HTR-8/SVneo (cell line): ENCODE results near the gene HIGD1A.

Source experiments
- DNase-seq: peaks from one replicate; pipeline ENCODE4 v3.0.0; 2011; ENCODE audit warnings: low spot score, mixed read lengths; ENCODE audit not compliant: insufficient read length
- FAIRE-seq: peaks from 2 replicates; lab custom pipeline; 2011; peaks lifted over from hg19 to GRCh38; lab: Jason Lieb, UNC

The HIGD1A gene

GRCh38 chr3:42802876-42803413 lies 1.3 kb downstream of the HIGD1A start:
- FAIRE-seq = no peak
- no peak for DNase-seq

GRCh38 chr3:42801784-42802183 lies 2.5 kb downstream of the HIGD1A start:
- DNase-seq = no peak
- FAIRE-seq = no peak

GRCh38 chr3:42801048-42801620 lies 3.2 kb downstream of the HIGD1A start:
- FAIRE-seq = no peak
- DNase-seq = no peak

DNA sequence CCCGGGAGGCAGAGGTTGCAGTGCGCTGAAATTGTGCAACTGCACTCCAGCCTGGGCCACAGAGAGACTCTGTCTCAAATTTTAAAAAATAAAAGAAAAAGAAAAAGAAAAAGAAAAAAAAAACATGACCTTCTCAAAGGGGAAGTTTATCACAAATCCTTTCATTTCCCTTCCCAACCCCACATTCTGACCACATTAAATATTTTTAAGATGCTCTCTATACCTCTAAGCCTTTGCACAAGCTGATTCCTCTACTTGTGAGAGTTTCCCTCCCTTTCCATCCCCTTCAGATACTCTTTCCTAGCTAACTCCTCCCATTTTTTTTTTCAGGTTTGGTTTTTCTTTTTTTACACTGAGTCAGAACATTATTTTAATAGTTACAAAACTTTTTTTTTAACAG lies 4.0 kb downstream of the HIGD1A start:
- DNase-seq = no peak
- no peak for FAIRE-seq

- DNase-seq (no peak), FAIRE-seq (no peak)
Observed at GRCh38 chr3:42799376-42799775, 4.9 kb downstream of the HIGD1A start.

DNA sequence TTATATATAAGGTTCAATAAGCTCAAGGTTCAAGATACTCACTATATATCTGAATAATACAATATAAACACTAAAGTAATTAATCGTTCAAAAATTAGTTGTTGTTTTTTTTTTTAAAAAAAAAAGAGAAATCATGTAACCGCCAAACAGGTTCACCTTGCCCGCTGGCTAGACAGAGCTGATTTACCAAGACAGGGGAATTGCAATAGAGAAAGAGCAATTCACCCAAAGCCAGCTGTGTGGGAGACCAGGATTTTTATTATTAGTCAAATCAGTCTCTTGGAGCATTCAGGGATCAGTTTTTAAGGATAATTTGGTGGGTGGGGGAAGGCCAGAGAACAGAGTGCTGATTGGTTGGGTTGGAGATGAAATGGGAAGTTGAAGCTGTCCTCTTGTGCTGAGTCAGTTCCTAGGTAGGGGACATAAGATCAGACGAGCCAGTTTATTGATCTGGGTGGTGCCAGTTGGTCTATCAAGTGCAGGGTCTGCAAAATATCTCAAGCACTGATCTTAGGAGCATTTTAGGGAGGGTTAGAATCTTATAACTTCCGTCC lies 7.9 kb downstream of the HIGD1A start:
- no peak for FAIRE-seq
- DNase-seq = no peak

DNA sequence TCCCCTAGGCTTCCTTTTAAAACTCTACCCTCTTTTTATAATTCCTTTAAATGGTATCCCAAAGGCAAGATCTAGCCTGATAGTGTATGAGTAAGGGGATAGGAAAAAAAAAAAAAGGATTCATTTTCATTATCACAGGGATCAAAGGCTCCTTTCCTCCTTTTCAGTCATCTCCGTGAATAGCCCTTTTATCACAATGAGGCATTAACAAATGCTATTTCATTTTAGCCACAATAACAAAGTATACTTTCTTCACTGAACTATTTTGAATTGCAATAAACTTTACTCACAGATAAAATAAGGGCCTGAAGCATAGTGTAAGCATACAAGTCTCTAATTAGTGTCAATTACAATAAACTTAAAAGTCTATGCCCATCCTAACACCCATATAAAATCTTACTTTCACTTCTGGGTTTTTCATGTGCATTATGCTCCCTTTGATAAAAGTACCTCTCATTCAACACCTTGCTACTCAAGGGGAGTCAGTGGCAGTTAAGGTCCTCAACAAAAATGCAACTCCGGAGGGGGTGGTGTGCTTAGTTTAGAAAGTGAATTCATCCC lies 8.6 kb downstream of the HIGD1A start:
- FAIRE-seq = no peak

DNA sequence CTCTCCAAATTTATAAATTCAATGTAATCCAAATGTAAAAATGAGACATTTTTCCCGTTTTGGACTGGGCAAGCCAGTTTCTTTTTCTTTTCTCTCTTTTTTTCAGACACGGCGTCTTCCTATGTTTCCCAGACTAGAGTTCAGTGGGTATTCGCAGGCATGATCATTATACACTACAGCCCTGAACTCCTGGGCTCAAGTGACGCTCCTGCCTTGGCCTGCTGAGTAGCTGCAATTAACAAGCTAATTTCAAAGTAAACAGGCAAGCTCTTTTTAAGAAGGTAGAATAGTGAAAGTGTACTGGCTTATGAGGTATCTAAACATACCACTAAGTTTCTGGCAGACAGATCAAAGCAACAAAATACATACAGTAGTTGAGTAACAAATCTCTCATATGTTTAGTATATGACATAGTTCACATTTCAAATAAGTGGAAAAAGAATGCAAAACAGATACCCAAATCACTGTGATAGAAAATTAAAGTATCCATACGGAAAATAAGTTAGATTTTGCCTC lies 13.5 kb downstream of the HIGD1A start:
- FAIRE-seq = no peak

More for the DNA sequence above, 8.6 kb downstream of the HIGD1A start:
- no peak for DNase-seq

DNA sequence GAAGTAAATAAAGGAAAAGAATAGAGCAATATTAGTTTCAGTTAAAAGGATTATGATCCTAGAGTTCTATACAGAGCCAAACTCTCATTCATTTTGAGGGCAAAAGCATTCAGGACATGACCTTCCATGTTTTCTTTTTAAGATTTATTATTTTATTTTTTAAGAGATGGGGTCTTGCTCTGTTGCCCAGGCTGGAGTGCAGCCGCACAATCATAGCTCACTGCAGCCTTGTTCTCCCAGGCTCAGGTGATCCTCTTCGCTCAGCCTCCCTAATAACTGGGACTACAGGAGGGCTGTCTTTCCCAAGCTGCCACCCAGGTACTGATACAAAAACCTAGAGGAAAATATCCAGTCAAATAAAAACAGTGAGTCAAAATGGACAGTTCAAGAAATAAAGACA lies 17.7 kb downstream of the HIGD1A start:
- DNase-seq = no peak

More for the DNA sequence above, 13.5 kb downstream of the HIGD1A start:
- no peak for DNase-seq

DNA sequence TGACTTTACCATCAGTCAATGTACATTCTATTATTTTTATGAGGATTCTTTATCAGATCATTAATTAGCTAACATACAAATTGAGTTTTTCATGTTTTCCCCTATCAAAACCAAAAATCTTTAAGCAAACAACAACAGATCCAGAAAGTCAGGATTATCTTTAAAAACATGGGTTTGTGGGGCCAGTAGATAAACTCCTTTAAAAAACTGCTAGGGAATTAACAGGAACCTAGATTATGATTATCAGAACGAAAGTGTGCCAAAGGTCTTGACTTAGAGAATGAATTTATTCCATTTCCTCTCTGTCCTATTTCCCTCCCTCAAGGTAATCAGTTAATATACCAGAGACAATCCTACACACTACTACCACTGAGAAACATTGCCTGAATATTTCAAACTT lies 18.1 kb downstream of the HIGD1A start:
- FAIRE-seq = no peak
- no peak for DNase-seq

More for the DNA sequence above, 17.7 kb downstream of the HIGD1A start:
- FAIRE-seq = no peak

GRCh38 chr3:42780892-42781700 lies 23.2 kb downstream of the HIGD1A start:
- DNase-seq (peak; percentile 51), FAIRE-seq (no peak)

DNA sequence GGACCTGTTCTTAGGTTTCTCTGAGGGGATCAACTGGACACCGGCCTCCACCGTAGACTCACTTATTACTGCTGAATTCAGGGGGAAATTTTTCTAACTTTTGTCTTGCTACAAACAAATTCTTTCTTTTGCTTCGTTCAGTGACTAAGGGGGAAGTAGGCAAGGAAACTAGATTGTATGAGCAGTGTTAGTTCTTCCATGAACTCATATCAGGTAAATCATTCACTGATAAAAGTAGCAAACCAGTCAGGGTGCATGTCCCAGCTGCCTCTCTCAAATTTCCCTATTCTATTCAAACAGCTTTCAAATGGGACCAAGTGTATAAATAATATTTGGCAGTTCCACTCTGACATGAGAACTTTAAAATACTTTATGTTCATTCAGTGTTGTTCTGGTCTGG lies 23.9 kb downstream of the HIGD1A start:
- DNase-seq (no peak), FAIRE-seq (no peak)

GRCh38 chr3:42778644-42779043 lies 25.6 kb downstream of the HIGD1A start:
- FAIRE-seq (no peak), DNase-seq (no peak)

GRCh38 chr3:42773409-42773751 lies 30.9 kb downstream of the HIGD1A start:
- no peak for FAIRE-seq
- DNase-seq = no peak

- DNase-seq (peak; percentile 89), FAIRE-seq (peak; percentile 60)
Observed at GRCh38 chr3:42772670-42773408, 31.5 kb downstream of the HIGD1A start, which contains the start of gene CCDC13. TSS of gene CCDC13 (minus strand) at chr3:42773253. CDS start at chr3:42758345, 14,908 bp downstream.

DNA sequence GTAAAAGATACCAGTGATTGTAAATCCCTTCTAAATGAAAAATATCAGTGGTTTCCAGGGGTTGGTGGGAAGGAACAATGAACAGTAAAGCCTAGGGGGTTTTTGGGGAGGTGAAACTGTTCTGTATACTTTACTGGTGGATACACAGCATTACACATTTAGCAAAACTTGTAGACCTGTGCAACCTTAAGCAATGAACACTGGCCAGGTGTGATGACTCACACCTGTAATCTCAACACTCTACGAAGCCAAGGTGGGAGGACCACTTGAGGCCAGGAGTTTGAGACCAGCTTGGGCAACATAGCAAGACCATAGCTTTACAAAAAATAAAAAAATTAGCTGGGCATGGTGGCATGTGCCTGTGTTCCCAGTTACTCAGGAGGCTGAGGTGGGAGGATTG lies 33.0 kb downstream of the HIGD1A start:
- FAIRE-seq = no peak
- DNase-seq = no peak

- DNase-seq = no peak
- no peak for FAIRE-seq
Observed at GRCh38 chr3:42769477-42770131, 34.7 kb downstream of the HIGD1A start.

DNA sequence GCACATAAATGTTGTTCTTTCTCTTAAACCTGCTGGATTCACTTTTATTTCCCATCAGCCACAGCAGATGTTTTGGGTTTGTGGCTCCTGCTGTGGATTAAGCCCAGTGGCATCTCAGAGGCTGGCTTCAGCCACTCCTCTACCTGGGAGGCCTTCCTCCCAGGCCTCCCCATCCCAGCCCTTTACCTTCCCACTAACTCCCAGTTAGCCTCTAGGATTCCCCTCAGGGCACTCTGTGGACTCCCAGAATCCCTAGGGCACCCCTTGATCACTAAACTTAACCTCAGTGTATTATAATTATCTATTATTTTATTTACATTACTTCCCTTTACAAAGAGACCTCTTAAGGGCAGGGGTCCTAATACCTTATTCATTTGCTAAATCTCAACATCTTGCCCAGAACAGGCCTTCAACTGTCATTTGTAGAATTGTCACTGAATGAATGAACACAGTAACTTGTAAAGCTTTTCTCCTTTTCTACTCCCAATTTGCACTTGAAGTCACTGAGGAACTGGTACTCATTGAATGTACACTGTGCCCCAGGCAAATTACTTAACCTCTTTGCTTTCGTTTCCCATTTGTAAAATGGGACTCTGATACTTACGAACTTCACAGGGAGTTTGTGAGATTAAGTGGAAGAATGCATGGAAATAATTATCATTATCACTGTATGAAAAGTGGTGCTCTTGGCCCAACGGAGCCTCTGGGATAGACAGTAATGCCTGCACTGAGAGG lies 39.6 kb downstream of the HIGD1A start:
- FAIRE-seq (no peak), DNase-seq (no peak)

DNA sequence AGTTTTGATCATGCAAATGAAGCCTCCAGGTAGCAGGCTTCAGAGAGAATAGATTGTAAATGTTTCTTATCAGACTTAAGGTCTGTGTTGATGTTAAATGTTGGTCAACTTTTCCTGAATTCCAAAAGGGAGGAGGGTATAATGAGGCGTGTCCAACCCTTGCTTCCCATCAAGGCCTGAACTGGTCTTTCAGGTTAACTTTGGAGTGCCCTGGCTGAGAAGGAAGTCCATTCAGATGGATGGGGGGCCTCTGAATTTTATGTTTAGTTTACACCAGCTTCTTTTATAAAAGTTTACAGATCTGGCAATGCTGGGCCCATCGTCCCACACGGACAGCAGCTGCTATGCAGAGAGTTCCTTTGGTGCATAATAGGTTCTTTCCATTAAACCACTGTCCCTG lies 40.2 kb downstream of the HIGD1A start:
- FAIRE-seq = no peak
- DNase-seq = no peak
